ENCODE measurements around the gene SGMS1.

Gene SGMS1

GRCh38 chr10:50387732-50388073 lies 236.1 kb downstream of the SGMS1 start:
- no peak for TF ChIP-seq CTCF (IDR thresholded peaks at IDR 0.05)
- peaks cover 0 to 23% (median 2%) of the 10 kb centered on the region in 4 donors for H3K4me1 ChIP-seq
- DNase-seq, result no peak
- intact Hi-C loops (cut with DNase I; ENCODE audit: low total_unique reads), result no loop called here
- H3K36me3 ChIP-seq, result no peaks in the 10 kb centered on the region
- no peaks in the 10 kb centered on the region for H3K27me3 ChIP-seq
- no peak overlapping the region for H3K4me3 ChIP-seq
- H3K9me3 ChIP-seq, result no peaks in the 10 kb centered on the region
- H3K27ac ChIP-seq, result no peak overlapping the region

- intact Hi-C loops (cut with DNase I; ENCODE audit: low total_unique reads), result no loop called here
- H3K27me3 ChIP-seq, result no peaks in the 10 kb centered on the region
- DNase-seq, result no peak
- H3K4me3 ChIP-seq, result no peak overlapping the region
- H3K4me1 ChIP-seq, result peaks cover 0 to 29% (median 5%) of the 10 kb centered on the region in 4 donors
- no peaks in the 10 kb centered on the region for H3K36me3 ChIP-seq
- TF ChIP-seq CTCF (IDR thresholded peaks at IDR 0.05), result no peak
- H3K9me3 ChIP-seq, result no peaks in the 10 kb centered on the region
- H3K27ac ChIP-seq, result no peak overlapping the region
Observed at GRCh38 chr10:50387007-50387731, 236.6 kb downstream of the SGMS1 start.

- no peaks in the 10 kb centered on the region for H3K36me3 ChIP-seq
- intact Hi-C loops (cut with DNase I; ENCODE audit: low total_unique reads), result no loop called here
- no peaks in the 10 kb centered on the region for H3K9me3 ChIP-seq
- peak; percentile 48 to 65 for DNase-seq
- no peaks in the 10 kb centered on the region for H3K27me3 ChIP-seq
- H3K4me1 ChIP-seq, result peaks cover 0 to 38% (median 9%) of the 10 kb centered on the region in 4 donors
- TF ChIP-seq CTCF (IDR thresholded peaks at IDR 0.05), result no peak
- no peak overlapping the region for H3K27ac ChIP-seq
- no peak overlapping the region for H3K4me3 ChIP-seq
Observed at GRCh38 chr10:50385624-50386023, 238.1 kb downstream of the SGMS1 start.

GRCh38 chr10:50384898-50385297 lies 238.9 kb downstream of the SGMS1 start:
- no peaks in the 10 kb centered on the region for H3K36me3 ChIP-seq
- H3K4me1 ChIP-seq, result peaks cover 0 to 45% (median 11%) of the 10 kb centered on the region in 4 donors
- no peak for TF ChIP-seq CTCF (IDR thresholded peaks at IDR 0.05)
- no peaks in the 10 kb centered on the region for H3K9me3 ChIP-seq
- intact Hi-C loops (cut with DNase I; ENCODE audit: low total_unique reads), result no loop called here
- H3K27ac ChIP-seq, result no peak overlapping the region
- DNase-seq, result no peak
- no peaks in the 10 kb centered on the region for H3K27me3 ChIP-seq
- H3K4me3 ChIP-seq, result no peak overlapping the region

- no peaks in the 10 kb centered on the region for H3K36me3 ChIP-seq
- H3K4me3 ChIP-seq, result no peak overlapping the region
- no peaks in the 10 kb centered on the region for H3K9me3 ChIP-seq
- H3K4me1 ChIP-seq, result peaks cover 0 to 51% (median 15%) of the 10 kb centered on the region in 4 donors
- no peaks in the 10 kb centered on the region for H3K27me3 ChIP-seq
- TF ChIP-seq CTCF (IDR thresholded peaks at IDR 0.05), result no peak
- no peak overlapping the region for H3K27ac ChIP-seq
- intact Hi-C loops (cut with DNase I; ENCODE audit: low total_unique reads), result no loop called here
- DNase-seq, result no peak
Observed at GRCh38 chr10:50384238-50384637, 239.5 kb downstream of the SGMS1 start.
